Stimulated activated CD4-positive, alpha-beta T cell treated with anti-CD3 and anti-CD28 coated beads, Interleukin-2, amount 100 ng/mL, for 4 hours (primary cell): ENCODE measurements around the gene C10orf143.
"Not testable (repeated sequence)": the region's sequence is repeated elsewhere in the genome, so short reads cannot be mapped to it uniquely, and the experiment has no call there.

Experiments
- DNase-seq: peaks from one replicate; pipeline ENCODE4 v3.0.0-alpha.2; 2020; ENCODE audit warnings: low read depth

C10orf143 gene

DNA sequence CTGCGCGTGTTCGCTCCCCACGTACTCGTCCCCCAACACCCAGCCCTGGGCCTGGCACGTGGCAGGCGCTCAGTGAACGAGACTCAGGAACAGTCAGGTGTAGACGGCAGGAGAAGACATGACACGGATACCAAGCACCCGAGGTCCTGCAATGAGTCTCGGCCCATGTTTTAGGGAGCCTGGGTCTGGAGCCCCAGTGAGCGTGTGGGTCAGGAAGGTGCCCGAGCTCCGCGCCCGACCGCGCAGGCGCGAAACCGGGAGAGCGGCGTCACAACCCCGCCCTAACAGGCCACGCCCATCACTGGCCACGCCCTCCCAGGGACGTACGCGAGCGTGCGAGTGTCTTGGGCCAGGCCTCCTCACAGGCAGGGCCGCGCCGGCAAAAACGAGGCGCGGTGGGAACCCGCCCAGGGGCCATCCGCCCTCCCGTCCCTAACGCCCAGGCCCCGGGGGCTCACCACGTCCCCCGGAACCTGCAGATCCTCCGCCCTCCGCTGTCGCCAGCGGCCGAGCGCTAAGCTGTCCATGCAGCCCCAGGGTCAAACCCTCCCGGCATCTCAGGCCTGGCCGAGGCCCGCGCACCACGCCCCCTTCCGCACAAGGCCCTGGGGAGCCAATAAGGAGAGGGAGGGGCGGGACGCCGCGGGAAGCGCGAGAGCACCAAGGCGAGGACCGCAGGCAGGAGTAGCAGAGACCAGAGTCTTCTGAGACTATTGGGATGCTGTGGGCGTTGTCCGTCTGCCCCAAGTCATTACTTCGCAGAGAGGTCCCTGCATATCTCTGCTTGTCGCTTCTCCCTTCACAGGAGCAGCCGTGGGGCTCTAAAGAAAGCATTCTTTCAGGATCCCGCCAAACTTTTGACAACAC, at the start of gene C10orf143:
TSS of gene C10orf143 (minus strand) at position 585 of the 867 bp plus-strand sequence. CDS start at position 527, 58 bp downstream.
- peak; percentile 96 for DNase-seq

DNA sequence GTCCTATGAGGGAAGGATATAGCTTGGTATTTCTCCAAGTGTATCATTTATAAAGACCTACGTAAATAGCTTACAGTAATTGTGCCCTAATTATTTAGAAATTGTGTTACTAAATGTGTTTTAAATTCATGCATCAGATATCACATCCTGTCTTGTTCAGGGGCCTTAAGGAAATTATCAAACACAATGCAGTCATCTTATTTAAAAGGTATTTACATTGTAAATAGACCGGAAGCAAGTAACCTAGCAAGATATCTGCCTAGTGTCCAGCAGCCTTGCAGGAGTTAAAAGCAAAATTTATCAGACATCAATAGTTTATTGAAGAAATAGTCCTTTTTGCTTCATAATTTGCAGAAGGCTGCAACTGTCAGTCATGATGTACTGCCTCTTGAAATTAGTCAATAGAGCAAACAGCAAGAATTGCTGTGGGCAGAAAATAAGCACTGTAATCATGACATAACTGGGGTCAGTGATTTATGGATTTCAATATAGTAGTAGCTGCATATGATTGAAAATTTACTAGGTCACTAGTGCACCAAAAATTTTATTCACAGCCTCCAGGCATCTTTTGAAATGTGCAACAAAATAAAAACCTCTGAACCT, 48.7 kb upstream of the C10orf143 start:
- no peak for DNase-seq

DNA sequence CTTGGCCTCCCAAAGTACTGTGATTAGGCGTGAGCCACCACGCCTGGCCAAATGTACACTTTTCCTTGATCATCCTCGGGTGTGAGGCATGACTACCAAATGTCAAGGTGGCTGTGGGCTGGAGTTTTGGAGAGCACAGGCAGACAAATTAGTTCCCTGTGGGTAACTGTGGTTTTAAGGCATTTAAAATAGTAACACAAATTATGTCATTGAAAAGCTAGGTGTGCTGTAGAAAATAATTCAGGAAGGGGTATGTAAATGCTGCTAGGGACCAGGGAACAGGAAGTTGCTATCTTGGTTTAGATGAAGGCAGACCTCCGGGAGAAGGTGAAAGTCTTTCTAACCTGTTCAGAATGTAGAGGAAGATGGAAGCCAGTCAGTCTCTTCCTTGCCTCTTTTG, 35.4 kb upstream of the C10orf143 start:
- no peak for DNase-seq

DNA sequence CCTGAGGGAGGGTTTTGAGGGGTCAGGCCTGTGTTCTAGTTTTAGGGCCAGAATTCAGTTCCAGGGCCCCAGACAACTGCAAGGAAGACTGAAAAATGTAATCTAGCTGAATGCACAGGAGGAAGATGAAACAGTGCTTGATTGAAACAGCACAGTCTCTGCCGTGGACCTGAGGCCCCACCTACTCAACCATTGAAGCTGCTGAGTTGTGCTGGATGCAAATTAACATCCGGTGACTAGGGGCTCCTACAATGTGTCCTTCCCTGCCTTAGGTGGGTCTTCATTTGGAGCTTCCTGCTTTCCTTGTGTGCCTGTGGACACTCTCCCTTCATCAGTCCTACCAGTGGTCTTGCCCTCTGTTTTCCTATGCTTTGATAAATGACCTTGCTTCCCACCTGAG, 31.2 kb upstream of the C10orf143 start:
- no peak for DNase-seq

DNA sequence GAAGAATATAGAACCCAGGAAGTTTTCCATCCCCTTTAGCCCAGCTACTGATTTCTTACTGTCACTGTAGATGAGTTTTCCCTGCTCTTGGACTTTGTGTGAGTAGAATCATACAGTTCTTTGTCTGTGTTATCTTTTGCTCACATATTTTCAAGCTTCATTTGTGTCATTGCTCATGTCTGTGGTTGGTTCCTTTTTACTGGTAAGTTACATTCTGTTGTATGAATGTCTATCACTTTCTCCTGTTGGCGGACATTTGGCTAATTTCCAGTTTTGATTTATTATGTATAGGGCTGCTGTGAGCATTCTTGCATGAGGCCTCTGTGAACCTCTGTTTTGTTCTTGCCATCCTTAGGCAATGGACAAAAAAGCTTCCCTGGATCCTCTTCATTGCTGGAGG, 30.8 kb upstream of the C10orf143 start:
- no peak for DNase-seq

DNA sequence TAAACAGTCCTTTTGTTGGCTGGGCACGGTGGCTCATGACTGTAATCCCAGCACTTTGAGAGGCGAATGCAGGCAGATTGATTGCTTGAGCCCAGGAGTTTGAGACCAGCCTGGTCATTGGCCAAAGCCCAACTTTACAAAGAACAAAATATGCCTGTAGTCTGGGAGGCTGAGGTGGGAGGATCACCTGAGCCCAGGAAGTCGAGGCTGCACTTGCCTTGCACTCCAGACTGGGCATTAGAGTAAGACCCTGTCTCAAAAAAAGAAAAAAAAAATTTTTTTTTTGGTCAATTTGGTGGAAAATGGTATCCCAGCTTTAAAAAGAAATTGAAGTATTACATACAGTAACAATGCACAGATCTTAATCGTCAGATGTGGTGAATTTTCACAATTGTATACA, 30.4 kb upstream of the C10orf143 start:
- no peak for DNase-seq

DNA sequence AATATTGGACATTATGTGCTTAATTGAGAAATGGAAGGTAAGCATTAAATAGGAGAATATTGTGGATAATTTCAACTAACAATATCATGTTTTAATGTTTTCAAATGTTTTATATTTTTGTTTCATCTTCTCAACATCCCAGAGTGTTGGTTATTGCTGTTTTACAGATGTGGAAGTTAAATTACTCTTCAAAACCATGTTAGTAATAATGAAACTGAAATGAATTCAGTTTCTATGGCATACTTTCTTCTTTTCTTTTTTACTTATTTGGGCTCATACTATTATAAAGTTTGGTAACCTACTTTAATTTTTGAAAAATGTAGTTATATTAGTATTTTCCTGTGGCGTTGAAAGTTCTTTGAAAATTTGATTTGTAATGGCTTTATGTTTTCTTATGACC, 29.8 kb upstream of the C10orf143 start:
- no peak for DNase-seq

DNA sequence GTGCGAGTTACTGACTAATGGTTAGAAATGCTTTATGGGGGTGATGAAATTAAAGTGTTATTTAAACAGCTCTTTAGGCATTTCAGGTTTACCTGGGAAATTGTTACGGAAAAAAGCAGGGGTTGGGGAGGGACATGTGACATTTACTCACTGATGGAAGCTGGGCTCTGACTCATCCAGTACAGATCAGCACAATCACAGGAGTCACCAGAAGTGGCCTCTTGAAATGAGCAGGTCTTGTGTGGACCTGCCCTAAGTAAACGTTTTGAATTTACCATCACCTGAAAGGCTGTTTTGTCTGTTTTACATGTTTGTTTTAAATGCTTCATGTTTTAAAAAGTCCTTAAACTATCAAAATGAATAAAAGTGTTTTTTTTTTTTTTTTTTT, 27.8 kb upstream of the C10orf143 start:
- DNase-seq = peak; percentile 34

DNA sequence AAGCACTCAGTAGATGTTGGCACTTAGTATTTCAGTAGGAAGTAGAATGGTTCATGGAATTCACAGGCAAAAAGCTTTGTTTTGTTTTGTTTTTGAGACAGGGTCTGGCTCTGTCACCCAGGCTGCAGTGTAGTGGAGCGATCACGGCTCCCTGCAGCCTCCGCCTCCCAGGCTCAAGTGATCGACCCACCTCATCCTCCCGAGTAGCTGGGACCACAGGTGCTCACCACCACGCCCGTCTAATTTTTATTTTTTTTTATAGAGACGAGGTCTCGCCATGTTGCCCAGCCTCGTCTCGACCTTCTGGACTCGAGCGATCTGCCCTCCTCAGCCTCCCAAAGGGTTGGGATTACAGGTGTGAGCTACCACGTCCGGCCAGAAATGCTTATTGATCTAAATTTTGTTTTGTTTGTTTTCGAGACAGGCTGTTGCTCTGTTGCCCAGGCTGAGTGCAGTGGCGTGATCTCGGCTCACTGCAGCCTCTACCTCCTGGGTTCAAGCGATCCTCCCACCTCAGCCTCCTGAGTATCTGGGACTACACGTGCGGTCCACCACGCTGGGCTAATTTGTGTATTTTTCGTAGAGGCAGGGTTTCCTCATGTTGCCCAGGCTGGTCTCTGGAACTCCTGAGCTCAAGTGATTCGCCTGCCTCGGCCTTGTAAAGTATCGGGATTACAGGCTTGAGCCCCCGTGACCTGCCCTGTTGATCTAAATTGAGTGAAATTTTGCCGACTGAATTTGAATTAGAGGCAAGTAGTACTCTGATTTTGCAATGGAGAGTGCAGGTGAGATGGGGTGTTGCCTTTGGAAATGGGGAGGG, 27.2 kb upstream of the C10orf143 start:
- DNase-seq = no peak

DNA sequence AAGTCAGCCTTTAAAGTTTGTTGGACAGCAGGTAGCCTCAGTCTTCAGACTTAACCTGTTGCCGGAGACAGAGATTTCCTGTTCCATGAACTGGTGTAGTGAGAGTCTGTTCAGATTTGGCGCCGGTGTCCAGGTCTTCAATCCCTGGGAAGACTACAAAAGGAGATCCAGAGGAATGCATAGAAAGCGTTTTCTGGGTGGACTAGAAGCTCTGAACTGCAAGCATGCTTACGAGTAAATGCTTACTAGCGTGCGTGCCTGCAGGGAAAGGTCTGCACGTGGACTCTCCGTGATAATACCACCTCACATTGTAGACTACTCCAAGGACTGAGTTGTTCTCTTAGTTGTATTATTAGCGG, 26.4 kb upstream of the C10orf143 start:
- no peak for DNase-seq

DNA sequence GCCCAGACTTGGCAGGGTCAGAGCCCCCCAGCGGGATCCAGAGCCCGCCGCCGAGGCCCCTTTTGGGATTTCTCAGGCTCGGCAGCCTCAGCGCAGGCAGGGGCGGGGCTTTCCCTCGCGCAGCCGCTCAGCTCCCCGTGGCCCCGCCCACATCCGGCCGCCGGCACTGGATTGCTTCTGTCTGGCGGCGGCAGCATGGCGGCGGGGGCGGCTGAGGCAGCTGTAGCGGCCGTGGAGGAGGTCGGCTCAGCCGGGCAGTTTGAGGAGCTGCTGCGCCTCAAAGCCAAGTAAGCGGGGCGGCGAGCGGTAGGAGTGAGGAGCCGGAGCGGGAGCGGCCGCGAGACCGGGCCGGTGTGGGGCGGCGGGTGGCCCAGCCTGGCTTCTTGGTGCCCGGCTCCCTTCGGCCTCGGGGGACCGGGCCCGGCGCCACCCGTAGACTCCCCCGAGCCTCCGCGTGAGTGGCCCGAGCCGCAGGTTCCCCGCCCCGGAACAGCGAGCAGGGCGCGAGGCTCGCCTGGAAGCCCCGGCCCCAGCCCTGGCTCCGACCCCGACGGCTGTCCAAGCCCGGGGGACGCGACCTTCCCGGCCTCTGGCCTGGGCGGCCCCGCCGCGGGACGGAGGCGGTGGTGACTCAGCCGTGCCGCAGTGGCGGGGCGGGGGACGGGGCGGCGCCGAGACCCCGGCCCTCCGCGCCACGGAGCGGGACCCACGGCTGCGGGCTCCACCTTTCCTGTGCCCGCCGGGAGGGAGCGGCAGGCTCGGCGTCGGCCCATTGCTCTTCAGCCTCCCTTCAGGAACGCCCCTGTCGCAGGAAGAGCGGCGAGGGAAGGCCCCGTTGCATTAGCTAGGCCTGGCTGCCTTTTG, 25.8 kb upstream of the C10orf143 start, which contains the start of gene GLRX3:
TSS of gene GLRX3 (plus strand) at position 166 of the 864 bp plus-strand sequence. CDS start at position 196, 30 bp downstream.
- peak; percentile 88 for DNase-seq

DNA sequence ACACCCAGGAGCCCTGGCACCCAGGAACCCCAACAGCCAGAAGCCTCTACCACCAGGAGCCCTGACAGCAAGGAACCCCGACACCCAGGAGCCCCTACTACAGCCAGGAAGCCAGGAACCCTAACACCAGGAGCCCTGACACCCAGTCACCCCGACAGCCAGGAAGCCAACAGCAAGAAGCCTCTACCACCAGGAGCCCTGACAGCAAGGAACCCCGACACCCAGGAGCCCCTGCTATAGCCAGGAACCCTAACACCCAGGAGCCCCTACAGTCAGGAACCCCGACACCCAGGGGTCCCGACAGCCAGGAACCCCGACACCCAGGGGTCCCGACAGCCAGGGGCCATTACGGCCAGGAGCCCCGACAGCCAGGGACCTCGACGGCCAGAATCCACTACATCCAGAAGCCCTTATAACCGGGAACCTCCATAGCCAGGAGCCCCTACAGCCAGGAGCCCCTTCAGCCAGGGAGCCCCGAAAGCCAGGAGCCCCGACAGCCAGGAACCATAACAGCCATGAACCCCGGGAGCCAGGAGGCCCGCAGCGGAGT, 25.1 kb upstream of the C10orf143 start:
- no peak for DNase-seq

DNA sequence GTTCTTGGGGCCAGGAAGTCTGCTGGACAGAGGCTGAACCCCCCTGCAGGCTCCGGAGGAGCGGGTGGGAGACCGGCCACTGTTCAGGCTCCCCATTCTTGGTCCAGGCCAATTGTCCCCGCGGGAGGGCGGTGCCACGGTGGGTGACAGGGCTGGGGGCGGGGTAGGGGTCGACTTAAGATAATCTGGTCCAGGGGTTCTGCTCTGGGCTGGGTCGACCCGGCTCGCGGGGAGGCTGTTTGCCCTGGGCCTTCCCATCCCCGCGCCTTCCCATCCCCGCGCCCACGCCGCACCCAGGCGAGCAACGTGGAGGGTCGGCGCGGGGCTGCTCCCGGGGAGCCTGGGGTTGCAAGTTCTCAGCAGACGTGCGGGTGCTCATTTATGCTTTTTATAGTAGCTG, 18.3 kb upstream of the C10orf143 start:
- DNase-seq = no peak

DNA sequence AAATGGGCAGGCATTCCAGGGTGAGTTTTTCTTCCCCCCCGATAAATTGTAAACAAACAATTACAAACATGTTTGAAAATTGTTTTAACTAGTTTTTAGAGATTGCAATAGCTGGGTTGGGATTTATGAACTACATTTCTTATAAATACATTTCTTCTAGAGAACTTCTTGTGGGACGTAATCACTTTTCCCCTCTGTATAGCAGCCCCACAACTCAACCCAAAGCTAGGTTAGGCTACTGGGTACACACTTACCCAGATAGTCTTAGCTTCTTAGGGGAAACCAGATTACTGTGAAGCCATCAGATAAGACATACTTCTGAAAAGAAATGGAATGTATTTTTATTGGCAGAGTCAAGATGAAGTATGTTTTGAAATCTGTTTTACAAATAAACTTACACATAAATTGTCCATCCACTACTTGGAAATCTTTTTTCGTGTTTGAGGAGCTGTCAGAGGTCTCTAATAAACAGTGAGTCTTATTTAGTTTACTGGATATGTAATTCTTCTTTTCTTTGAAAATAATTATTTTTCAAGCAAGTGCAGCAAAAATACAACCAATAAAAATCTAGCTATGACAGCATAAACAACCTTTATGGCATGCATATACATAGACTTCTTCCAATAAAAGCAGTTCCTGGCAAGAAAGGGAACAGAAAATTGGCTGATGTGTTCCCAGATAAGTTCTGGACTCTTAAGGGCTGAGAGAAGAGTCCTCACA, 17.6 kb upstream of the C10orf143 start:
- no peak for DNase-seq

DNA sequence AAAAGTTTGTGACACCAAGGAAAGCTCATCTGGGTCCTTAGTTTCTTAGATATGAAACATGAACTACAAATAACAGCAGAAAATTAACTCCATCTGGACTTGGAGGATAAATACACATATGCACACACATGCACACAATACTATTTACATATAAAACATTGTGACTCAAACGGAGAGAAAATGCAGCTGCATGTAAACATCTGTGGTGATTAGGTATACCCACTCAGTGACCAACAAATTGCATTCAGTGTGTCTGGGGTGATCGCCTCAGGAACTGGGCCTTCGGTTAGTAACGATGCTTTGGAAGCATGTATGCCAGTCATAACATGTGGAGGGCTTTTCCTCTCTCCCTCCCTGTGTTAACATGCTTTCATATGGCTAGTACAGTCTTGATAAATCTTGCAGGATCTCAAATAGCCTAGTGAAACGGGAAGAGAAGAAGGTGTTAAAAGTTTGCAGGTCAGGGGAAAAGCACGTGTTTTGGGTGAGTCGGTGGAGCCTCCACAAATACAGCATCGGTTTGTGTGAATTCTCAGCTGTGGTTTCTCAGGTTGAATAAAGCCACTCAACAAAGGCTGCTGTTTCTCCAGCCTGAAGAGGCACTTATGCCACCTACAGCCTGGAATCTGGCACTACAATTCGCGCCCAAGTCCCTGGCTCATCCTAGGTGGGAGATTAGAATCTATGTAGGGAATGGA, 16.9 kb upstream of the C10orf143 start:
- DNase-seq = no peak

DNA sequence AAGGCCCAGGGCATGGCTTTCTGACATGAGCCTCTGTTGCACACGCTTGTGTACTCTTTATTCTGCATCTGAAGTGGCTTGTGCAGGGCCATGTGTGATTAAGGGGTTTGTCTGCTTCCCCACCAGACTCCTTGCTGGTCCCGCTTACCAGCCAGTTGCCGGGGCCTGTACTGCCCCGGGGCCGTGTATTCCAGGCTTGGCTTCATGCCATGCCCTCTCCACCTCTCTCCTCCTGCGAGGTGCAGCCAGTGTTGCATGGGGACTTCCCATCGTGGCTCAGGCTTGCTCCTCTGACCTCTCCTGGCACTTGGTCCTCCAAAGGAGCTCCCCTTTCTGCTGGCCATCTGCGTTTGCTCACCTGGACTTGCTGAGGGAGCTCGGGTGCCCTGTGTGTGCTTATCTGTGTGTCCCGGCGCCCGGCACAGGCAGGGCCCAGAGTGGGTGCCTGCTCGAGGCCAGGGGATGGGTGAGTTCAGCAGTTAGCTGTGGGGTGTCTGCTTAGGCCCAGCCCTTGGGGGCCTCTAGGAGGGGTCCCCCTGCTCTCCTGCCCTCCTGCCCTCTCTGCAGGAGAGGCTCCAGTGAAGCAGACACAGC, 11.0 kb upstream of the C10orf143 start:
- no peak for DNase-seq

DNA sequence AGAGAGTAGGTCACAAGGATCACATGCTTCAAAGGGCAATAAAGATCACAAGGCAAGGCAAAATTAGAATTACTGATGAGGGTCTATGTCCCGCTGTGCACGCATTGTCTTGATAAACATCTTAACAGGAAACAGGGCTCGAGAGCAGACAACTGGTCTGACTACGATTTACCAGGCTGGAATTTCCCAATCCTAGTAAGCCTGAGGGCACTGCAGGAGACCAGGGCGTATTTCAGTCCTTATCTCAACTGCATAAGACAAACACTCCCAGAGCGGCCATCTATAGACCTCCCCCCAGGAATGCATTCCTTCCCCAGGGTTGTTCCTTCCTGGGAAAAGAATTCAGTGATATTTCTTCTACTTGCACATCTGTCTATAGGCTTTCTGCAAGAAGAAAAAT, 6.9 kb upstream of the C10orf143 start:
- DNase-seq = not testable (repeated sequence)

DNA sequence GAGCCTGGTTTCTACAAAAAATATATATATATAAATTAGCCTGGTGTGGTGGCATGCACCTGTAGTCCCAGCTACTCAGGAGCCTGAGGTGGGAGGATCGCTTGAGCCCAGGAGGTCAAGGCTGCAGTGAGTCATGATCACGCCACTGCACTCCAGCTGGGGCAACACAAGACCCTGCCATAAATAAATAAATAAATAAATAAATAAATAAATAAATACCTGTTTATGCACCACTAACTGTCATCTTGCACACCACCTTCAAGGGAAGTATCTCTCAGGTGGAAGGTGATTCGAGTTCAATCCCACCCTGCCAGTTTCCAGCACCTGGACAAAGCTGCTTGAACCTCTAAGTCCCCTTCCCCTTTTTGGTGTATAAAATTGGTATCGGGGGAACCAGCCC, 6.3 kb upstream of the C10orf143 start:
- not testable (repeated sequence) for DNase-seq

DNA sequence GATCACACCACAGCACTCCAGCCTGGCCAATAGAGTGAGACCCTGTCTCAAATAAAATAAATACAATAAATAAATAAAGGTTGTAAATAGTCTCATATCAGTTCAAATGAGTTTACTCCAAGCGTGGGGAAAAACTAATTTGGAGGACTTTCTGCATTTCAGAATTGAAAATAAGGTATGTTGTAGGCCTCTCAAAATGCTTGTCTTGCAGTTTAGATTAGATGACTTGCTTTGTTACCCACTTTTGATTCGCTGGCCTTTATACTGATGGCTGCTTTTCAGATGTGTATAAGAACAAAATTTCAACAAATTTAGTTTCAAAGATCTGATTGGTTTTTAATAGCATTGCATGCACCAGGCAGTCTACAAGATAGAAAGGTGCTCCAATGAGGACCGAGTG, 2.2 kb upstream of the C10orf143 start:
- DNase-seq = no peak

DNA sequence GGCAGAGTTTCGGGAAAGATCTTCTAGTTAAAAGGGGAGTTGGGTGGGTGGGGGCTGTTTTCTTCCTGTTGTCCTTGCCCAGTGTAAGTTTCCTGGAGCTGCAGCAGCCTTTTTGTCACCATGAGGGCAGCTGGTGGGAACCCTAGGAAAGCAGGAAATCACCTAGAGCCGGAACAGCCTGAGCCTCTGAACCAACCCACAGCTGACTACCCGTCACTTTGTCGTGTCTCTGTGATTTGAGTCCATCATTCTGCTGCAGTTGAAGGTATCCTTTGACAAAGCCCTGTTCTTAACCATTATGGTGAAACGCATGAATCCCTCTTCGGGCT, 1.2 kb upstream of the C10orf143 start:
- DNase-seq = no peak
